GM19043 (cell line): Measurements from ENCODE around the gene ACKR2.
"Not testable (repeated sequence)": the region's sequence is repeated elsewhere in the genome, so short reads cannot be mapped to it uniquely, and the experiment has no call there.

Experiments used
- ATAC-seq: cut with Tn5 transposase; IDR thresholded peaks from one replicate; pipeline ENCODE4 v1.9.1; 2021; ENCODE audit warnings: low read depth; ENCODE audit not compliant: unreplicated experiment

Gene ACKR2

GRCh38 chr3:42883251-42883930 is 74.1 kb downstream of the ACKR2 start:
- ATAC-seq: not testable (repeated sequence)

- ATAC-seq: no peak
These were observed 75.1 kb downstream of the ACKR2 start for GRCh38 chr3:42884324-42884723.

GRCh38 chr3:42886294-42886822 is 77.1 kb downstream of the ACKR2 start:
- no peak for ATAC-seq

- ATAC-seq: no peak
These were observed 77.8 kb downstream of the ACKR2 start for GRCh38 chr3:42887084-42887483.

- ATAC-seq: no peak
These were observed 81.8 kb downstream of the ACKR2 start for GRCh38 chr3:42891042-42891441.

GRCh38 chr3:42892169-42892568 is 82.9 kb downstream of the ACKR2 start:
- ATAC-seq: no peak

GRCh38 chr3:42892807-42893206 is 83.6 kb downstream of the ACKR2 start:
- ATAC-seq: no peak

- no peak for ATAC-seq
These were observed 85.7 kb downstream of the ACKR2 start for GRCh38 chr3:42894698-42895579.

- no peak for ATAC-seq
These were observed 86.3 kb downstream of the ACKR2 start for GRCh38 chr3:42895580-42895868.

GRCh38 chr3:42898896-42899675 is 89.8 kb downstream of the ACKR2 start:
- no peak for ATAC-seq

- ATAC-seq: no peak
These were observed 91.2 kb downstream of the ACKR2 start for GRCh38 chr3:42900226-42901072.

- no peak for ATAC-seq
These were observed 91.8 kb downstream of the ACKR2 start for GRCh38 chr3:42901073-42901415.

- ATAC-seq: no peak
These were observed 93.0 kb downstream of the ACKR2 start for GRCh38 chr3:42902257-42902656.

GRCh38 chr3:42904076-42904475 is 94.8 kb downstream of the ACKR2 start:
- ATAC-seq: no peak

- ATAC-seq: no peak
These were observed 96.5 kb downstream of the ACKR2 start for GRCh38 chr3:42905740-42906069.

GRCh38 chr3:42906070-42906847 is 97.0 kb downstream of the ACKR2 start, which contains the start of gene ZNF662:
TSS of gene ZNF662 (plus strand) at chr3:42906142. CDS start at chr3:42908115, 1,973 bp downstream.
- ATAC-seq: no peak

- no peak for ATAC-seq
These were observed 97.6 kb downstream of the ACKR2 start for GRCh38 chr3:42906848-42907183.

GRCh38 chr3:42908675-42909074 is 99.4 kb downstream of the ACKR2 start:
- no peak for ATAC-seq

- ATAC-seq: no peak
These were observed 102.3 kb downstream of the ACKR2 start for GRCh38 chr3:42911551-42911950.
